Testis (tissue), 2 donors: Measurements from ENCODE around the gene CORO1C.

ENCODE experiments used
- POLR2A ChIP-seq: fragments of 450-650 bp; IDR thresholded peaks from one replicate; pipeline ENCODE4 v1.6.1; 2017; ENCODE audit warnings: antibody characterized with exemption, mild to moderate bottlenecking, moderate library complexity
- TF ChIP-seq, protein P1 (sequence below), 3 experiments: fragments of 450-650 bp in 2 of 3; fragments of 200-600 bp in 1 of 3; sonication (generic) in 1 of 3; IDR thresholded peaks; one replicate each; pipeline ENCODE4 v1.5.1; 2016 to 2019; ENCODE audit warnings: antibody characterized with exemption in 3 of 3, mild to moderate bottlenecking in 2 of 3, moderate library complexity in 1 of 3

DNA sequence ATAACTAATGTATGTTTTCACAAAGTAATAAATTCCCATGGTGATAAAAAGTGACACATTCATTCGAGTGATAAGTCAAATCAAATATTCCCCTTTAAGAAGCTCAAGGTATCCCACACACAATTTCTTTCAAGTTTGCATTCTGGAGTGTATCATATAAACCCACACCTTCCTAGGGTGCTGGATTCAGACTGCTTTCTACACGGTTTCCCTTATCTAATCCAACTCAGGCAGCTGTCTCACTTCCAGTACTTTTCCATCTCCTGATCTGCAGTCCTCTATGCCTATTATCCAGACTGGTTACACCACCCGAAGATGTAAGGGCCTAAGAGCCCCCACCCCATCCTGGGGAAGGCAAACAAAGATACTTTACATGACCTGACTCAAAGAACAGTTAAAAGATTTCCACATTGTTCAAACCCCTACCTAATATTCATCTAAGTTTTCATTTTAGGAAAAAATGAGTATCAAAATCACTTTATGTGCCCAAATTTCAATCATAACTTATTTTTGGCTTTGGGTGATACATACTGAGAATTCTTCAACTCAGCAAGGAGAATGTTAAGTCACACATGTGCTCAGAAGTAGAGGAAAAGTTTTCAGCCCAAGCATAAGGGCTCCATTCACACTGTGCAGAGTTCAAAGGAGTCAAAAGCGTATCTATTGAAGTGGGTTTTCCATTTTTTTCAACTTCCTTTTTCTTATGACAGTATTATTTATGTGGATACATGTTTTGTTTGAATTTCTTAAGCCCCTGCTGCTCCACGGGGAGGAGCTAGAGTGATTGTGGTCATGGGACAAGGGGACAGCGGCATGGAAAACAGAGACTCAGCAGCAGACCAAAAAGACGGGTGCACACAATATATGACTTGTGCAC, 41.8 kb downstream of the CORO1C start:
- no peak for TF ChIP-seq POLR2A
- TF ChIP-seq, protein P1, sequence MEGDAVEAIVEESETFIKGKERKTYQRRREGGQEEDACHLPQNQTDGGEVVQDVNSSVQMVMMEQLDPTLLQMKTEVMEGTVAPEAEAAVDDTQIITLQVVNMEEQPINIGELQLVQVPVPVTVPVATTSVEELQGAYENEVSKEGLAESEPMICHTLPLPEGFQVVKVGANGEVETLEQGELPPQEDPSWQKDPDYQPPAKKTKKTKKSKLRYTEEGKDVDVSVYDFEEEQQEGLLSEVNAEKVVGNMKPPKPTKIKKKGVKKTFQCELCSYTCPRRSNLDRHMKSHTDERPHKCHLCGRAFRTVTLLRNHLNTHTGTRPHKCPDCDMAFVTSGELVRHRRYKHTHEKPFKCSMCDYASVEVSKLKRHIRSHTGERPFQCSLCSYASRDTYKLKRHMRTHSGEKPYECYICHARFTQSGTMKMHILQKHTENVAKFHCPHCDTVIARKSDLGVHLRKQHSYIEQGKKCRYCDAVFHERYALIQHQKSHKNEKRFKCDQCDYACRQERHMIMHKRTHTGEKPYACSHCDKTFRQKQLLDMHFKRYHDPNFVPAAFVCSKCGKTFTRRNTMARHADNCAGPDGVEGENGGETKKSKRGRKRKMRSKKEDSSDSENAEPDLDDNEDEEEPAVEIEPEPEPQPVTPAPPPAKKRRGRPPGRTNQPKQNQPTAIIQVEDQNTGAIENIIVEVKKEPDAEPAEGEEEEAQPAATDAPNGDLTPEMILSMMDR (IDR thresholded peaks at IDR 0.05), result no peak
